ENCODE data around the gene SERPINC1.

Gene SERPINC1

DNA sequence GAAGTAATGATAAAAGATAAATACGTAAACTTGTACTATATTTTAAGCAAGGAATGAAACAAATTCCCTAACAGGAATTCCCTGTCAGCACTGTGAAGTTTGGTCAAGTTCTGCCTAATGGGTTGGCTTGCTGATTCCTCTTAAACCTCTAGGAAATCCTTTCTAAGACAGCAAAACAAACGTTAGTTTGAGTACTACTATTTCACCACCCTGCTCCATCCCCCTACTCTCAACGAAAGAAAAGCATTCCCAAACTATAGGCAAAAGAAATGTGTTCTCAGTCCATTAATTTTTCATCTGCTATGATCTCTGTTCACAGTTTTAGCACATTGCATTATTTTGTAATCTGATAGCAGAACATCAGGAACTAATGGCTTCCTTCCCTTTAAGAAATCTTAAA, 16.1 kb downstream of the SERPINC1 start:
- no peak overlapping the region for H2AFZ ChIP-seq (ENCODE audit: low read depth, low read length)
- peaks cover 8% of the 10 kb centered on the region for H3K4me1 ChIP-seq (ENCODE audit: low read length)
- H3K9ac ChIP-seq (ENCODE audit: low read length), result no peak overlapping the region
- no peak overlapping the region for H3K27ac ChIP-seq (ENCODE audit: low read length)
- no peaks in the 10 kb centered on the region for H3K79me2 ChIP-seq (ENCODE audit: low read length)
- H3K4me3 ChIP-seq (ENCODE audit: low read length), result no peak overlapping the region
- no peaks in the 10 kb centered on the region for H3K27me3 ChIP-seq (ENCODE audit: low read depth, low read length)
- no peak overlapping the region for H3K4me2 ChIP-seq (ENCODE audit: low read length)
- no peaks in the 10 kb centered on the region for H3K9me3 ChIP-seq (ENCODE audit: insufficient read depth, low read length)
- no peak for TF ChIP-seq EZH2phosphoT487 (IDR thresholded peaks at IDR 0.05; ENCODE audit: low read depth)
- TF ChIP-seq, protein P1, sequence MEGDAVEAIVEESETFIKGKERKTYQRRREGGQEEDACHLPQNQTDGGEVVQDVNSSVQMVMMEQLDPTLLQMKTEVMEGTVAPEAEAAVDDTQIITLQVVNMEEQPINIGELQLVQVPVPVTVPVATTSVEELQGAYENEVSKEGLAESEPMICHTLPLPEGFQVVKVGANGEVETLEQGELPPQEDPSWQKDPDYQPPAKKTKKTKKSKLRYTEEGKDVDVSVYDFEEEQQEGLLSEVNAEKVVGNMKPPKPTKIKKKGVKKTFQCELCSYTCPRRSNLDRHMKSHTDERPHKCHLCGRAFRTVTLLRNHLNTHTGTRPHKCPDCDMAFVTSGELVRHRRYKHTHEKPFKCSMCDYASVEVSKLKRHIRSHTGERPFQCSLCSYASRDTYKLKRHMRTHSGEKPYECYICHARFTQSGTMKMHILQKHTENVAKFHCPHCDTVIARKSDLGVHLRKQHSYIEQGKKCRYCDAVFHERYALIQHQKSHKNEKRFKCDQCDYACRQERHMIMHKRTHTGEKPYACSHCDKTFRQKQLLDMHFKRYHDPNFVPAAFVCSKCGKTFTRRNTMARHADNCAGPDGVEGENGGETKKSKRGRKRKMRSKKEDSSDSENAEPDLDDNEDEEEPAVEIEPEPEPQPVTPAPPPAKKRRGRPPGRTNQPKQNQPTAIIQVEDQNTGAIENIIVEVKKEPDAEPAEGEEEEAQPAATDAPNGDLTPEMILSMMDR (IDR thresholded peaks at IDR 0.05; ENCODE audit: low read depth, low read length), result no peak
- no peaks in the 10 kb centered on the region for H4K20me1 ChIP-seq (ENCODE audit: insufficient read depth, low read length)
- no peaks in the 10 kb centered on the region for H3K36me3 ChIP-seq (replicated peaks; ENCODE audit: low read depth, low read length)

DNA sequence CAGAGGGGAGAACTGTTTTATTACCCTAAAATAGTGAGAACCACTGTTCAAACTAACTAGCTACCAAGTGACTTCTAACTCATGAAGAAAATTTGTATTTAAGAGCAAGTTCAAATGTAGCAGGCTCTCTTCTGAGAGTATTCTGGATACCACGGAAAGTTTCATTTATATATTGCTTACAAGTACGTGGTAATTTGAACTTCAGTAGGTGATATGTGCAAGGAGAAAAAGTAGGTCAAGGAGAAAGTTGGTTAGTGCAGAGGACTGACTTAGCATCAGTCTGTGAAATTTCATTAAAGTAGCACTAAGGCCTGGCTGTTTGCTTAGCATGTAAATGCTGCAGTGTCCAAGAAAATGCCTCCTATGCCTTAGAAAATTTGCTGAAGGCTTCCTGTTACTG, 16.7 kb downstream of the SERPINC1 start:
- no peak overlapping the region for H3K27ac ChIP-seq (ENCODE audit: low read length)
- H2AFZ ChIP-seq (ENCODE audit: low read depth, low read length), result no peak overlapping the region
- no peaks in the 10 kb centered on the region for H3K27me3 ChIP-seq (ENCODE audit: low read depth, low read length)
- H3K79me2 ChIP-seq (ENCODE audit: low read length), result no peaks in the 10 kb centered on the region
- H3K9me3 ChIP-seq (ENCODE audit: insufficient read depth, low read length), result no peaks in the 10 kb centered on the region
- TF ChIP-seq, protein P1 (IDR thresholded peaks at IDR 0.05; ENCODE audit: low read depth, low read length), result no peak
- no peak for TF ChIP-seq EZH2phosphoT487 (IDR thresholded peaks at IDR 0.05; ENCODE audit: low read depth)
- peaks cover 8% of the 10 kb centered on the region for H3K4me1 ChIP-seq (ENCODE audit: low read length)
- no peak overlapping the region for H3K4me2 ChIP-seq (ENCODE audit: low read length)
- no peak overlapping the region for H3K4me3 ChIP-seq (ENCODE audit: low read length)
- no peaks in the 10 kb centered on the region for H4K20me1 ChIP-seq (ENCODE audit: insufficient read depth, low read length)
- no peak overlapping the region for H3K9ac ChIP-seq (ENCODE audit: low read length)
- H3K36me3 ChIP-seq (replicated peaks; ENCODE audit: low read depth, low read length), result no peaks in the 10 kb centered on the region

DNA sequence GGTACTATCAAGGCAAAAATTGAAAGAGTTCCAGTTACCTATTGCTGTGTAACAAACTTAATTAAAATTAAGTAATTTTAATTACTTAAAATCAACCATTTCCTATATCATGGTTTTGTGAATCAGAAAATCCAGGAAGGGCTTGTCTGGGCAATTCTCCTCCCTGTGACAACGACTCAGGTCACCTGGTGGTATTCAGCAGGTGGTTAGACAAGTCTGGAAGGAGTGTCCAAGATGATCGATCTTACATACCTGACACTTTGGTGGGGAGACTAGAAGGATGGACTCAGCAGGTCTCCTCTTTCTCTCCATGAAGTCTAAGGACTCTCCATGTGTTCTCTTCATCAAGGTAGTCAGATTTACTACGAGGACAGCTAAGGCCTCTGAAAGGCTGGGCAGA, 22.9 kb downstream of the SERPINC1 start:
- Histone ChIP-seq H3K27ac (ENCODE audit: low read length) (no peak overlapping the region), H3K4me1 (ENCODE audit: low read length) (no peaks in the 10 kb centered on the region), H3K9ac (ENCODE audit: low read length) (no peak overlapping the region), H3K4me3 (ENCODE audit: low read length) (no peak overlapping the region), H2AFZ (ENCODE audit: low read depth, low read length) (no peak overlapping the region), H3K4me2 (ENCODE audit: low read length) (no peak overlapping the region), H3K36me3 (replicated peaks; ENCODE audit: low read depth, low read length) (no peaks in the 10 kb centered on the region), H4K20me1 (ENCODE audit: insufficient read depth, low read length) (no peaks in the 10 kb centered on the region), H3K27me3 (ENCODE audit: low read depth, low read length) (no peaks in the 10 kb centered on the region), H3K9me3 (ENCODE audit: insufficient read depth, low read length) (no peaks in the 10 kb centered on the region), H3K79me2 (ENCODE audit: low read length) (no peaks in the 10 kb centered on the region)
- TF ChIP-seq, protein P1 (IDR thresholded peaks at IDR 0.05; ENCODE audit: low read depth, low read length), result no peak
- no peak for TF ChIP-seq EZH2phosphoT487 (IDR thresholded peaks at IDR 0.05; ENCODE audit: low read depth)

DNA sequence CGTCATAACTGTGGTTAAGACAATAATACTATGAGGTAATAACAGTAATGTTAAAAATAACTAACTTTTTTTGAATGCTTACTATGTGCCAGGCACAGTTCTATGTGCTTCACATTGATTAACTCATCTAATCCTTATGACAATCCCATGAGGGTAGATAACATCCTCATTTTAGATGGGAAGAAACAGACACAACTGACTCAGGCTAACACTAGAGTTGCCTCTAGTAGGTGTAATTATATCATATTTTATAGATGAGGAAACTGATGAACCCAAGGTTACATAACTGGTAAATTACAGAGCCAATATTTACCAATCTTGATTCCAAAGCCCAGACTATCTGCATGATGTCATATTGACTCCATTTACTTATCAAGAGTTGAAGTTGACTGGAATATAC, 23.5 kb downstream of the SERPINC1 start:
- Histone ChIP-seq H3K79me2 (ENCODE audit: low read length) (no peaks in the 10 kb centered on the region), H2AFZ (ENCODE audit: low read depth, low read length) (no peak overlapping the region), H3K9me3 (ENCODE audit: insufficient read depth, low read length) (no peaks in the 10 kb centered on the region), H3K4me3 (ENCODE audit: low read length) (no peak overlapping the region), H3K9ac (ENCODE audit: low read length) (no peak overlapping the region), H3K36me3 (replicated peaks; ENCODE audit: low read depth, low read length) (no peaks in the 10 kb centered on the region), H4K20me1 (ENCODE audit: insufficient read depth, low read length) (no peaks in the 10 kb centered on the region), H3K27ac (ENCODE audit: low read length) (no peak overlapping the region), H3K4me2 (ENCODE audit: low read length) (no peak overlapping the region), H3K27me3 (ENCODE audit: low read depth, low read length) (no peaks in the 10 kb centered on the region), H3K4me1 (ENCODE audit: low read length) (no peaks in the 10 kb centered on the region)
- TF ChIP-seq, protein P1 (IDR thresholded peaks at IDR 0.05; ENCODE audit: low read depth, low read length), result no peak
- no peak for TF ChIP-seq EZH2phosphoT487 (IDR thresholded peaks at IDR 0.05; ENCODE audit: low read depth)
